H1 (cell line): ENCODE data around the gene EMC7. TPM values are rescaled to one million over a fixed set of nuclear protein-coding genes. Genes with fewer than 3 reads are reported as not detected.

Experiments used
- CTCF ChIA-PET: fragments of 300-600 bp; sonication (Branson Sonifier 250); formaldehyde crosslinking; loops from one replicate; lab custom pipeline; 2021; ENCODE audit not compliant: partially characterized antibody; lab: Charles Lee
- POLR2A ChIA-PET: fragments of 300-600 bp; sonication (Branson Sonifier 250); formaldehyde crosslinking; loops from one replicate; lab custom pipeline; 2021; ENCODE audit warnings: inconsistent platforms; ENCODE audit not compliant: partially characterized antibody; lab: Charles Lee
- DNase-seq, 2 experiments: peaks; one replicate each; pipeline versions ENCODE4 v3.0.0 to v3.0.0-alpha.2; 2010 to 2022; ENCODE audit warnings: low spot score in 2 of 2, low read depth in 1 of 2, mixed read lengths in 1 of 2
- FAIRE-seq: peaks from 2 replicates; lab custom pipeline; 2011; peaks lifted over from hg19 to GRCh38; lab: Jason Lieb, UNC
- H2AFZ ChIP-seq: 2 replicates; pipeline ENCODE4 v1.8.1; 2012; ENCODE audit warnings: low read length, inconsistent platforms
- H2AK5ac ChIP-seq: 2 replicates; pipeline ENCODE4 v1.6.1; 2013; ENCODE audit warnings: low read depth, low read length
- H2BK120ac ChIP-seq: replicated peaks from 2 replicates; pipeline ENCODE3; 2013; ENCODE audit warnings: low read depth, low read length, inconsistent platforms
- H2BK12ac ChIP-seq: 2 replicates; pipeline ENCODE4 v1.6.1; 2013; ENCODE audit warnings: low read depth, low read length
- H2BK15ac ChIP-seq: 2 replicates; pipeline ENCODE4 v1.6.1; 2013; ENCODE audit warnings: low read length
- H2BK20ac ChIP-seq: 2 replicates; pipeline ENCODE4 v1.6.1; 2013; ENCODE audit warnings: low read length
- H2BK5ac ChIP-seq: 2 replicates; pipeline ENCODE4 v1.6.1; 2013; ENCODE audit warnings: low read depth, low read length
- H3K14ac ChIP-seq: 2 replicates; pipeline ENCODE4 v1.6.1; 2013; ENCODE audit warnings: inconsistent platforms; ENCODE audit not compliant: insufficient read length
- H3K18ac ChIP-seq: 2 replicates; pipeline ENCODE4 v1.6.1; 2013; ENCODE audit warnings: low read length; ENCODE audit errors: extremely low read depth
- H3K23ac ChIP-seq: 2 replicates; pipeline ENCODE4 v1.6.1; 2013; ENCODE audit warnings: inconsistent platforms; ENCODE audit not compliant: insufficient read length
- H3K23me2 ChIP-seq: 2 replicates; pipeline ENCODE4 v1.6.1; 2013; ENCODE audit warnings: low read depth, low read length
- H3K27ac ChIP-seq: 2 replicates; pipeline ENCODE4 v1.6.1; 2011; ENCODE audit warnings: low read depth, low read length, inconsistent platforms
- H3K27me3 ChIP-seq, 4 experiments: replicated peaks in 1 of 4; 1 replicate in 1 of 4; 2 replicates in 3 of 4; pipeline versions ENCODE4 v1.6.1 to v1.8.1; 2011 to 2013; ENCODE audit warnings: low read length in 3 of 4, mild to moderate bottlenecking in 3 of 4, inconsistent platforms in 2 of 4, mixed read lengths in 2 of 4, moderate library complexity in 1 of 4; ENCODE audit not compliant: control insufficient read depth in 3 of 4, insufficient read depth in 3 of 4; ENCODE audit errors: extremely low read depth in 1 of 4
- H3K36me3 ChIP-seq, 4 experiments: 2 replicates each; pipeline versions ENCODE4 v1.6.1 to v1.8.1; 2011 to 2013; ENCODE audit warnings: mild to moderate bottlenecking in 4 of 4, low read length in 3 of 4, moderate library complexity in 2 of 4, control low read depth in 1 of 4, inconsistent platforms in 1 of 4; ENCODE audit not compliant: insufficient read depth in 4 of 4, control insufficient read depth in 2 of 4
- H3K4ac ChIP-seq: replicated peaks from 2 replicates; pipeline ENCODE3; 2013; ENCODE audit warnings: low read length, low read depth, mixed read lengths, inconsistent platforms; ENCODE audit not compliant: insufficient read length
- H3K4me1 ChIP-seq, 4 experiments: replicated peaks in 1 of 4; 1 replicate in 1 of 4; 2 replicates in 3 of 4; pipeline versions ENCODE4 v1.6.1 to v1.8.1; 2011 to 2013; ENCODE audit warnings: low read length in 3 of 4, inconsistent platforms in 2 of 4, mixed read lengths in 1 of 4; ENCODE audit not compliant: insufficient read depth in 4 of 4, control insufficient read depth in 3 of 4
- H3K4me2 ChIP-seq, 2 experiments: 2 replicates each; pipeline versions ENCODE4 v1.6.1 to v1.8.1; 2011 to 2013; ENCODE audit warnings: low read depth in 2 of 2, low read length in 2 of 2, control low read depth in 1 of 2, inconsistent platforms in 1 of 2, mild to moderate bottlenecking in 1 of 2; ENCODE audit not compliant: insufficient read depth in 1 of 2
- H3K4me3 ChIP-seq, 4 experiments: fragments of 200-600, 300-600 bp in 1 of 4; sonication (generic), shearing (Covaris generic), sonication (Bioruptor Twin) in 1 of 4; 2 replicates each; pipeline versions ENCODE4 v1.5.1 to v1.8.1; 2011 to 2016; ENCODE audit warnings: low read length in 4 of 4, low read depth in 3 of 4, control low read depth in 2 of 4, inconsistent platforms in 2 of 4, mild to moderate bottlenecking in 2 of 4, mixed read lengths in 1 of 4, moderate library complexity in 1 of 4; ENCODE audit not compliant: insufficient read depth in 2 of 4; ENCODE audit errors: extremely low read depth in 1 of 4
- H3K56ac ChIP-seq: replicated peaks from 2 replicates; pipeline ENCODE3; 2013; ENCODE audit warnings: low read depth, mild to moderate bottlenecking, mixed read lengths, low read length, inconsistent platforms; ENCODE audit not compliant: insufficient read length
- H3K79me1 ChIP-seq: 2 replicates; pipeline ENCODE4 v1.6.1; 2013; ENCODE audit warnings: low read depth, low read length, control low read depth
- H3K79me2 ChIP-seq, 2 experiments: 2 replicates each; pipeline versions ENCODE4 v1.6.1 to v1.8.1; 2012 to 2013; ENCODE audit warnings: low read length in 2 of 2, mild to moderate bottlenecking in 2 of 2, inconsistent platforms in 1 of 2; ENCODE audit not compliant: insufficient read depth in 2 of 2, control insufficient read depth in 1 of 2
- H3K9ac ChIP-seq, 4 experiments: replicated peaks in 1 of 4; 1 replicate in 1 of 4; 2 replicates in 3 of 4; pipeline versions ENCODE4 v1.6.1 to v1.8.1; 2011 to 2013; ENCODE audit warnings: low read depth in 3 of 4, low read length in 3 of 4, control low read depth in 2 of 4, mild to moderate bottlenecking in 2 of 4, moderate library complexity in 2 of 4, inconsistent platforms in 1 of 4; ENCODE audit errors: extremely low read depth in 1 of 4
- H3K9me3 ChIP-seq, 2 experiments: 2 replicates each; pipeline versions ENCODE4 v1.6.1 to v1.8.1; 2012 to 2013; ENCODE audit warnings: mild to moderate bottlenecking in 2 of 2, moderate library complexity in 2 of 2, control low read depth in 1 of 2, inconsistent platforms in 1 of 2, low read depth in 1 of 2, low read length in 1 of 2, mixed read lengths in 1 of 2; ENCODE audit not compliant: insufficient read depth in 2 of 2
- H4K20me1 ChIP-seq, 2 experiments: replicated peaks in 1 of 2; 2 replicates each; pipeline versions ENCODE3 to v1.8.1; 2011 to 2013; ENCODE audit warnings: inconsistent platforms in 2 of 2, low read length in 2 of 2, mild to moderate bottlenecking in 1 of 2; ENCODE audit not compliant: insufficient read depth in 2 of 2, control insufficient read depth in 1 of 2
- H4K5ac ChIP-seq: 2 replicates; pipeline ENCODE4 v1.6.1; 2013; ENCODE audit warnings: low read length, low read depth, mixed read lengths, inconsistent platforms; ENCODE audit not compliant: insufficient read length
- H4K8ac ChIP-seq: 2 replicates; pipeline ENCODE4 v1.8.0; 2013; ENCODE audit warnings: mild to moderate bottlenecking, moderate library complexity, low read length, inconsistent platforms; ENCODE audit not compliant: insufficient read depth; ENCODE audit errors: extremely low read depth
- H4K91ac ChIP-seq: replicated peaks from 2 replicates; pipeline ENCODE3; 2013; ENCODE audit warnings: low read length, mixed read lengths, inconsistent platforms; ENCODE audit not compliant: insufficient read length
- CREB1 ChIP-seq: IDR thresholded peaks from 2 replicates; pipeline ENCODE4 v1.6.1; 2012; ENCODE audit warnings: inconsistent platforms
- CTCF ChIP-seq, 3 experiments: IDR thresholded peaks; 1 replicate in 2 of 3; 2 replicates in 1 of 3; pipeline versions ENCODE4 v1.5.1 to v1.6.1; 2011; ENCODE audit warnings: low read length in 3 of 3, mild to moderate bottlenecking in 3 of 3, inconsistent platforms in 2 of 3, low read depth in 1 of 3, moderate library complexity in 1 of 3; ENCODE audit not compliant: insufficient read depth in 1 of 3; ENCODE audit errors: control extremely low read depth in 1 of 3
- FOSL1 ChIP-seq: IDR thresholded peaks from 2 replicates; pipeline ENCODE4 v1.6.1; 2011; ENCODE audit warnings: mild to moderate bottlenecking, low read depth, low read length, moderate library complexity; ENCODE audit not compliant: insufficient read depth
- HDAC2 ChIP-seq, 2 experiments: fragments of 300-600 bp in 1 of 2; sonication (generic) in 1 of 2; IDR thresholded peaks; 2 replicates each; pipeline ENCODE4 v1.6.1; 2011 to 2012; ENCODE audit warnings: low read depth in 2 of 2, low read length in 2 of 2, mild to moderate bottlenecking in 2 of 2, moderate library complexity in 2 of 2, borderline replicate concordance in 1 of 2, inconsistent platforms in 1 of 2
- HDAC6 ChIP-seq: IDR thresholded peaks from one replicate; pipeline ENCODE4 v1.7.1; 2012; ENCODE audit warnings: low read depth, mild to moderate bottlenecking, inconsistent platforms, low read length, moderate library complexity
- JUND ChIP-seq: IDR thresholded peaks from 2 replicates; pipeline ENCODE4 v1.6.1; 2011; ENCODE audit warnings: mild to moderate bottlenecking, improper control_type of control experiment, low read length
- MAX ChIP-seq: IDR thresholded peaks from 2 replicates; pipeline ENCODE4 v1.6.1; 2012; ENCODE audit warnings: inconsistent platforms
- PHF8 ChIP-seq: fragments of 200-600 bp; sonication (generic); conservative IDR thresholded peaks from 2 replicates; pipeline ENCODE4 v1.7.1; 2012; ENCODE audit warnings: low read depth, mild to moderate bottlenecking, inconsistent platforms, low read length, moderate library complexity
- POU5F1 ChIP-seq: IDR thresholded peaks from 2 replicates; pipeline ENCODE4 v1.6.1; 2011; ENCODE audit warnings: low read depth, mild to moderate bottlenecking, low read length, moderate library complexity
- RBBP5 ChIP-seq: IDR thresholded peaks from 2 replicates; pipeline ENCODE4 v1.7.1; 2012; ENCODE audit warnings: low read depth, mild to moderate bottlenecking, inconsistent platforms, low read length, moderate library complexity, borderline replicate concordance
- RXRA ChIP-seq: IDR thresholded peaks from 2 replicates; pipeline ENCODE4 v1.6.1; 2011; ENCODE audit warnings: low read depth, mild to moderate bottlenecking, low read length, moderate library complexity; ENCODE audit not compliant: insufficient read depth
- SIX5 ChIP-seq: IDR thresholded peaks from 2 replicates; pipeline ENCODE4 v1.6.1; 2011; ENCODE audit warnings: mild to moderate bottlenecking, low read depth, low read length
- WGBS, 2 experiments: shearing (Covaris generic) in 1 of 2; methylation state at CpG; one replicate each; pipeline versions ENCODE4 v1.1.6 to v1.1.7; 2013 to 2015; ENCODE audit warnings: low lambda C conversion rate in 2 of 2, mixed read lengths in 2 of 2, inconsistent platforms in 1 of 2, low coverage in 1 of 2, missing lambda C conversion rate in 1 of 2; ENCODE audit not compliant: insufficient replicate concordance in 2 of 2, insufficient coverage in 1 of 2, insufficient read length in 1 of 2; ENCODE audit errors: extremely low coverage in 1 of 2, missing lambda C conversion rate in 1 of 2; 5-methylcytosine and 5-hydroxymethylcytosine counted together
- polyA plus RNA-seq, 7 experiments: library from polyadenylated mRNA; depleted of rRNA in 3 of 7; stranded (reverse) in 5 of 7; unstranded in 2 of 7; fragments of >200 nt in 5 of 7; fragments of 200-250 nt in 2 of 7; gene quantifications; 1 replicate in 5 of 7; 2 replicates in 1 of 7; 4 replicates in 1 of 7; pipeline versions ENCODE4 v1.2.1 to v1.2.3, GENCODE V29; 2011 to 2013; ENCODE audit warnings: missing spikeins in 2 of 7, mixed read lengths in 2 of 7
- total RNA-seq: library from RNA; stranded (reverse); fragmentation: NEBNext Ultra II Directional; extraction: Animal tissue kit (Norgen Biotek cat#: 25700); gene quantifications from 2 replicates; pipeline ENCODE4 v1.2.1, GENCODE V29; 2021

The EMC7 gene
- total and polyA plus RNA-seq, 2 of the 8 experiments (the other 6 are each of a cell fraction or from before 2014, with no cell fraction given), result 29.0 to 39.0 TPM

- FAIRE-seq (no peak), DNase-seq (no peak)
- no peak overlapping the region for H2BK120ac ChIP-seq
- H2BK12ac ChIP-seq, result no peak overlapping the region
- H3K18ac ChIP-seq, result no peak overlapping the region
- H2AK5ac ChIP-seq, result no peak overlapping the region
- H4K5ac ChIP-seq, result no peak overlapping the region
- H3K4me1 ChIP-seq, result no peaks in the 10 kb centered on the region
- no peak overlapping the region for H3K14ac ChIP-seq
- no peak overlapping the region for H3K23ac ChIP-seq
- no peak overlapping the region for H3K56ac ChIP-seq
- no peak overlapping the region for H2BK15ac ChIP-seq
- no peak overlapping the region for H3K4me3 ChIP-seq
- no peaks in the 10 kb centered on the region for H3K79me2 ChIP-seq
- H3K36me3 ChIP-seq, result no peaks in the 10 kb centered on the region
- H4K8ac ChIP-seq, result no peak overlapping the region
- H3K79me1 ChIP-seq, result no peaks in the 10 kb centered on the region
- H2AFZ ChIP-seq, result no peak overlapping the region
- H2BK20ac ChIP-seq, result no peak overlapping the region
- no peaks in the 10 kb centered on the region for H4K20me1 ChIP-seq
- H2BK5ac ChIP-seq, result no peak overlapping the region
- no peak overlapping the region for H4K91ac ChIP-seq
- no peaks in the 10 kb centered on the region; the same call in 1 of the 2 replicates for H3K23me2 ChIP-seq
- H3K9me3 ChIP-seq, result no peaks in the 10 kb centered on the region
- POLR2A ChIA-PET, result no interaction called here
- no peak overlapping the region for H3K9ac ChIP-seq
- 85% methylated on average over 3 of the region's 3 CpGs; no CpG with 5 or more reads in 1 of the 2 experiments for WGBS, 2 experiments
- no peak overlapping the region for H3K27ac ChIP-seq
- CTCF ChIA-PET, result interaction anchor here (1.8 to 2.7 kb wide), 3 partner anchors 17 to 200 kb away, joined by 5 to 13 read pairs (median 9); no protein-coding TSS in a partner anchor
- H3K4me2 ChIP-seq, result no peak overlapping the region
- no peaks in the 10 kb centered on the region for H3K27me3 ChIP-seq
- H3K4ac ChIP-seq, result no peak overlapping the region
- no peak for TF ChIP-seq JUND
- TF ChIP-seq HDAC6, result no peak
- no peak for TF ChIP-seq RXRA
- no peak for TF ChIP-seq FOSL1
- no peak for TF ChIP-seq CREB1
- no peak for TF ChIP-seq RBBP5
- TF ChIP-seq HDAC2 (IDR thresholded peaks at IDR 0.05; ENCODE audit: borderline replicate concordance in 1 of 2, low read depth in 2 of 2, low read length in 2 of 2), result no peak
- TF ChIP-seq CTCF (IDR thresholded peaks at IDR 0.05; ENCODE audit: control extremely low read depth in 1 of 3, insufficient read depth in 1 of 3, low read depth in 1 of 3, low read length in 3 of 3), result no peak
- TF ChIP-seq POU5F1, result no peak
- TF ChIP-seq SIX5, result no peak
- TF ChIP-seq PHF8, result no peak
- no peak for TF ChIP-seq MAX
Measured at GRCh38 chr15:34059946-34060345, 41.7 kb downstream of the EMC7 start.
